ENCODE data around the gene RASGEF1B.

DNA sequence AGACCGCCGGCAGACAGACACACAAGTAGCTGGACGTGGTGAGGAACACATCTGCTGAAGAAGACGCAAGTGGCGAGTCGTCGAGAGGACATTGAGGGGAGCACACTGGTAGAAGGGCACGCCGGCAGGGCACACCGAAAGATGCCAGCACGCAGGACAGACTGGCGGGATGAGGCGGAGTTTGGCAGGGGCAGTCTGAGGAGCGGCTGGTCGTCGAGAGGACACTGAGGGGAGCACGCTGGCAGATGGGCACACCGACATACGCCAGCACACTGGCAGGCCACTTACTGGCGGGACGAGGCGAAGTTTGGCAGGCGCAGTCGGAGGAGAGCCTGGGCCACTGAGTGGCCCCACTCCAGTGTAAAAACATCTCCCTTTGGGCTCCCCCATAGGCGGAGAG lies 42.1 kb downstream of the RASGEF1B start:
- TF ChIP-seq CHD4 (IDR thresholded peaks at IDR 0.05; ENCODE audit: insufficient read depth, insufficient replicate concordance, low read depth, low read length, poor library complexity, severe bottlenecking), result no peak
- TF ChIP-seq, protein P1, sequence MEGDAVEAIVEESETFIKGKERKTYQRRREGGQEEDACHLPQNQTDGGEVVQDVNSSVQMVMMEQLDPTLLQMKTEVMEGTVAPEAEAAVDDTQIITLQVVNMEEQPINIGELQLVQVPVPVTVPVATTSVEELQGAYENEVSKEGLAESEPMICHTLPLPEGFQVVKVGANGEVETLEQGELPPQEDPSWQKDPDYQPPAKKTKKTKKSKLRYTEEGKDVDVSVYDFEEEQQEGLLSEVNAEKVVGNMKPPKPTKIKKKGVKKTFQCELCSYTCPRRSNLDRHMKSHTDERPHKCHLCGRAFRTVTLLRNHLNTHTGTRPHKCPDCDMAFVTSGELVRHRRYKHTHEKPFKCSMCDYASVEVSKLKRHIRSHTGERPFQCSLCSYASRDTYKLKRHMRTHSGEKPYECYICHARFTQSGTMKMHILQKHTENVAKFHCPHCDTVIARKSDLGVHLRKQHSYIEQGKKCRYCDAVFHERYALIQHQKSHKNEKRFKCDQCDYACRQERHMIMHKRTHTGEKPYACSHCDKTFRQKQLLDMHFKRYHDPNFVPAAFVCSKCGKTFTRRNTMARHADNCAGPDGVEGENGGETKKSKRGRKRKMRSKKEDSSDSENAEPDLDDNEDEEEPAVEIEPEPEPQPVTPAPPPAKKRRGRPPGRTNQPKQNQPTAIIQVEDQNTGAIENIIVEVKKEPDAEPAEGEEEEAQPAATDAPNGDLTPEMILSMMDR (IDR thresholded peaks at IDR 0.05 in 2 of 3, conservative IDR thresholded peaks at IDR 0.05 in 1 of 3; ENCODE audit: insufficient read depth in 2 of 3, low read depth in 1 of 3, low read length in 3 of 3), result no peak

Data from K562 (cell line).